GM12874 (cell line): ENCODE measurements around the gene RAB23.

Experiments used
- TF ChIP-seq, protein P1 (sequence below): IDR thresholded peaks from 2 replicates; pipeline ENCODE4 v1.5.1; 2011; ENCODE audit warnings: low read depth, mild to moderate bottlenecking, control low read depth, low read length, moderate library complexity; ENCODE audit not compliant: insufficient read depth

The RAB23 gene

DNA sequence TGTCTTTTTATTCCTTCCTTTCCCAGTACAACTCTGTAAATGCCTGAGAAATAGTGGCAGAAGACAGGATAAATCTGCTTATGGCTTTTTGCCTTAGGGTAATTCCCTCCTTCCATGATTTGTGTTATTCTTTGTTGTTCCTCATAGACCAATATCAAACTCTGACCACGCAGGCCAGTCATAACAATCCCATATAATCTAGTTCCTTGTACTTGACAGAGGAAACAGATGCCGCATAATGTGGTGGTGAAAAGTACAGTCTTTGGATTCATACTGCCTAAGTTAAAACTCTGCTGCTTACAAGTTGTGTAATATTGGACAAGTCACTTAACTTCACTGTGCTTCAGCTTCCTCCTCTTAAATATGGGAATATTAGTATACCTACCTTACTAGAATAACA lies 58.2 kb downstream of the RAB23 start:
- TF ChIP-seq, protein P1, sequence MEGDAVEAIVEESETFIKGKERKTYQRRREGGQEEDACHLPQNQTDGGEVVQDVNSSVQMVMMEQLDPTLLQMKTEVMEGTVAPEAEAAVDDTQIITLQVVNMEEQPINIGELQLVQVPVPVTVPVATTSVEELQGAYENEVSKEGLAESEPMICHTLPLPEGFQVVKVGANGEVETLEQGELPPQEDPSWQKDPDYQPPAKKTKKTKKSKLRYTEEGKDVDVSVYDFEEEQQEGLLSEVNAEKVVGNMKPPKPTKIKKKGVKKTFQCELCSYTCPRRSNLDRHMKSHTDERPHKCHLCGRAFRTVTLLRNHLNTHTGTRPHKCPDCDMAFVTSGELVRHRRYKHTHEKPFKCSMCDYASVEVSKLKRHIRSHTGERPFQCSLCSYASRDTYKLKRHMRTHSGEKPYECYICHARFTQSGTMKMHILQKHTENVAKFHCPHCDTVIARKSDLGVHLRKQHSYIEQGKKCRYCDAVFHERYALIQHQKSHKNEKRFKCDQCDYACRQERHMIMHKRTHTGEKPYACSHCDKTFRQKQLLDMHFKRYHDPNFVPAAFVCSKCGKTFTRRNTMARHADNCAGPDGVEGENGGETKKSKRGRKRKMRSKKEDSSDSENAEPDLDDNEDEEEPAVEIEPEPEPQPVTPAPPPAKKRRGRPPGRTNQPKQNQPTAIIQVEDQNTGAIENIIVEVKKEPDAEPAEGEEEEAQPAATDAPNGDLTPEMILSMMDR, result no peak

DNA sequence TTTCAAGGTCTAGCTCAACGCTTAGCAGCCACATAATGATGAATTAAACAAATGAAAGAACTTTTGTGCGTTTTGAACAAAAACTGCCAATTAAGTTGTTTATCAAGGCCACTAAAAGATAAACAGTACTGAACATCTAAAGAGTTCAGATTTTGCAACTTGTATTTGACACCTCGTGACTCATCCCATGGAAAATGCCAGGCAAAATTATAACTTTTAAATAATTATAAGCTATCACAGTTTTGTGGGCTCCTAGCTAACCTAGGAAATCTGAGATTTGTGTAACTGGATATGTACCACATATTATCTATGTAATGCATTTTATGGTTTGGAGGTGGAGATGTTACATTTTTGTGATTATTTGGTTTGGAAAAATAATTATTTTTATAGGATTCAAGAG lies 59.6 kb downstream of the RAB23 start:
- TF ChIP-seq, protein P1, result no peak

DNA sequence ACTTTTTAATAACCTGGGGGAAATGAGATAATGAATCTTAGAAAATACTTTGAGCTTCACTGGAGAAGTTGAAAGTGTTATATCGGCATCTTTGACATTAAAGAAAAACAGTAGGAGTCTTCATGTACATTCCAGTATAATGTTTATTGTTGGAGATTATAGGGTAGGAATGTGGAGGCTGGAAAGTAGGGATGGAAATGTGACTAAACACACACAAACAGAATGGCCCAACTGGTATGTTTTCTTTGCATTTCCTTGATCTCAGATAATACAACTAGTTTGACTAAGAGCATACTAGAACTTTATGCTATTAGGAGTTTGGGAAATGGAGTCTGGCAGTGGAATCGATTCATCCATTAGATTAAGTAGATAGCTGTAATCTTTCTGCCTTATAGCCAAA lies 60.1 kb downstream of the RAB23 start:
- TF ChIP-seq, protein P1, result no peak

DNA sequence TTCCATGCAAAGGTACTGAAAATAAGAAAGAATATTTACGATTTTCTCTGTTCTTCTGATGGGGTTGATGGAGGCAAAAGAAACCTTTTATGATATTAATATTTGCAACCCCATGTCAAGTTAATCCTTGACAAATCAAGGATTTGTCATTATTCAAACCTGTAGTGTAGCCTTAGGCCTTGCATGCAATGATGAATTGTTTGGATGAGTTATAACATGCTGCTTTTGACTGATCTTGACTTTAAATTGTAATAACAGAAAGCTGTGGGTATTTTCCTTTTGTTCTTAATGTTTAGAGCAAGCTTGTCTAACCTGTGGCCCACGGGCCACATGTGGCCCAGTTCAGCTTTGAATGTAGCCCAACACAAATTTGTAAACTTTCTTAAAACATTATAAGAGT lies 63.0 kb downstream of the RAB23 start:
- TF ChIP-seq, protein P1, result no peak

DNA sequence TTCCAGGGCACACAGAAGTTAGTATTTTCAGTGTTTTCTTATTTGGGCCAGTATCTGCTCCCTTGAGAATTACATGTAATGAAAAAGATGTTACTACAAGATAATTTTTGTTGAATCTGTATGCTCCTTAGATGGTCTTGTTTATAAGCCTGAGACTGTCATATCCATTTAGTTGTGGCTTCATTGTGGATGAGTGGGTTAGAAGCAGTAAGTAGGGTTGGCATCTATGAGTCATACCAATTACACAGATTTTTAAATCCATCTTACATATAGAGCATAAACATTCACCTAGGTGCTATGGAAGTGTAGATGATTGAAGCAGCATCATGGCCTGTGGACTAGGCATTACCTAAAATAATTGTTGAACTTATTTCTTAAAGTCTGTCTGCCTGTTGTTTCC lies 63.4 kb downstream of the RAB23 start:
- TF ChIP-seq, protein P1, result no peak

DNA sequence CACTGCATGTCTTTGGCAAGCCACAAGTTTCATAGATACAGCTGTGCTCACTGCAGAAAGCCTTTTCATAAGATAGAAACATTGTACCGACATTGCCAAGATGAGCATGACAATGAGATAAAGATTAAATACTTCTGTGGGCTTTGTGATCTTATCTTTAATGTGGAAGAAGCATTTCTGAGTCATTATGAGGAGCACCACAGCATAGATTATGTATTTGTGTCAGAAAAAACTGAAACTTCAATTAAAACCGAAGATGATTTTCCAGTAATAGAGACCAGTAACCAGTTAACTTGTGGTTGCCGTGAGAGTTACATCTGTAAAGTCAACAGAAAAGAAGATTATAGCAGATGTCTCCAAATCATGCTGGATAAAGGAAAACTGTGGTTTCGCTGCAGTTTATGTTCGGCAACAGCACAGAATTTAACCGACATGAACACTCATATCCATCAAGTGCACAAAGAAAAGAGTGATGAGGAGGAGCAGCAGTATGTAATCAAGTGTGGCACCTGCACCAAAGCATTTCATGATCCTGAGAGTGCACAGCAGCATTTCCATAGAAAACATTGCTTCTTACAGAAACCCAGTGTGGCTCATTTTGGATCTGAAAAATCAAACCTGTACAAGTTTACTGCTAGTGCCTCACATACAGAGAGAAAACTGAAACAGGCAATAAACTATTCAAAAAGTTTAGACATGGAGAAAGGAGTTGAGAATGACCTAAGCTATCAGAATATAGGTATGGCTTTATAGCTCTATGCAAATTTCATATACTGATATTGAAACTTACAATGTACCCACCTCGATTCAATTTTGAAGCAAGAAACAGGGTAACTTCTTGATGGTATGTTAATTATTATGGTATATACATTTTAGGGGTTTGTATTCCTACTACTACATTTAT lies 73.9 kb downstream of the RAB23 start:
- TF ChIP-seq, protein P1, result no peak

DNA sequence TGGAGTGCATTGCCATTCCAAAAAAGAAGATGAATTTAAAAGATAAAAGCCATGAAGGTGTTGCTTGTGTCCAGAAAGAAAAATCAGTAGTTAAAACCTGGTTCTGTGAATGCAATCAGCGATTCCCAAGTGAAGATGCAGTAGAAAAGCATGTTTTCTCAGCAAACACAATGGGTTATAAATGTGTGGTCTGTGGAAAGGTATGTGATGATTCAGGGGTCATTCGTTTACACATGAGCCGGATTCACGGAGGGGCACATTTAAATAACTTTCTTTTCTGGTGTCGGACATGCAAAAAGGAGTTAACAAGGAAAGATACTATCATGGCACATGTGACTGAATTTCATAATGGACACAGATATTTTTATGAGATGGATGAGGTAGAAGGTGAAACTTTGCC lies 74.7 kb downstream of the RAB23 start:
- TF ChIP-seq, protein P1, result no peak
